T-helper 2 cell (primary cell): ENCODE results near the gene BTG4.

Source experiments
- DNase-seq, 5 experiments: peaks; one replicate each; pipeline versions ENCODE4 v3.0.0 to v3.0.0-alpha.2; 2012 to 2022

Gene BTG4

GRCh38 chr11:111452817-111453552, 59.2 kb downstream of the BTG4 start:
- no peak for DNase-seq

GRCh38 chr11:111452146-111452545, 60.0 kb downstream of the BTG4 start:
- DNase-seq = no peak

GRCh38 chr11:111450480-111451320, 61.5 kb downstream of the BTG4 start:
- DNase-seq = no peak

- no peak for DNase-seq
Measured at GRCh38 chr11:111449696-111450479, 62.3 kb downstream of the BTG4 start.

- no peak for DNase-seq
Measured at GRCh38 chr11:111448831-111449557, 63.2 kb downstream of the BTG4 start.

- DNase-seq = no peak
Measured at GRCh38 chr11:111448414-111448813, 63.8 kb downstream of the BTG4 start.

GRCh38 chr11:111447931-111448330, 64.3 kb downstream of the BTG4 start:
- no peak for DNase-seq

- no peak for DNase-seq
Measured at GRCh38 chr11:111447112-111447471, 65.1 kb downstream of the BTG4 start.

- peak in 4 of 5 experiments; percentile 42 to 96 (median 71) for DNase-seq
Measured at GRCh38 chr11:111446404-111447111, 65.6 kb downstream of the BTG4 start.

GRCh38 chr11:111445586-111445985, 66.6 kb downstream of the BTG4 start:
- no peak for DNase-seq
